HG02852 (cell line): ENCODE data around the gene LILRB3.
A peak's percentile ranks its signal among the peaks of the same experiment; 100 is the strongest.
"Not testable (repeated sequence)": the region's sequence is repeated elsewhere in the genome, so short reads cannot be mapped to it uniquely, and the experiment has no call there.

Experiments
- ATAC-seq: cut with Tn5 transposase; IDR thresholded peaks from one replicate; pipeline ENCODE4 v1.9.1; 2021; ENCODE audit warnings: mild to moderate bottlenecking, moderate library complexity; ENCODE audit not compliant: unreplicated experiment

The LILRB3 gene

DNA sequence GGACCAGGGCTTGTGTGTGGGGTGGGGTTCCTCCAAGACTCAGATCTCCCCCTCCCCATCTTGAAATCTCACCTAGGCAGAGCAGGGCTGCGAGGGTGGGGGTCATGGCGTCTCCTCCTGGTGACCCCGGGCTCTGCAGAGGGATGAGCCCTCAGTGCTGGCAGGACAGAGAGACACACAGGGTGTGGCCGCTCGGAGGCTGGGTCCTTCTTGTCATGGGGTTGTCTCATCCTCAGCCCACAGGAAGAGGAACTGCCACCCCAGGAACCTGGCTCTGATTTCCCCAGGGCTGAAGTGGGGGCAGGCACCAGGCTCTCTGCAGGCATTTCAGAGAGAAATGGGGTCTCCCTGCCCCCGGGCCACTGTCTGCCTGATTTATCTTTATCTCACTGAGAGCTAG is 19.8 kb upstream of the LILRB3 start, which contains the start of gene LILRA6:
TSS of gene LILRA6 (minus strand) at position 145 of the 400 bp plus-strand sequence.
- ATAC-seq, result not testable (repeated sequence)

GRCh38 chr19:54242234-54242633 is 19.4 kb upstream of the LILRB3 start:
- ATAC-seq, result not testable (repeated sequence)

DNA sequence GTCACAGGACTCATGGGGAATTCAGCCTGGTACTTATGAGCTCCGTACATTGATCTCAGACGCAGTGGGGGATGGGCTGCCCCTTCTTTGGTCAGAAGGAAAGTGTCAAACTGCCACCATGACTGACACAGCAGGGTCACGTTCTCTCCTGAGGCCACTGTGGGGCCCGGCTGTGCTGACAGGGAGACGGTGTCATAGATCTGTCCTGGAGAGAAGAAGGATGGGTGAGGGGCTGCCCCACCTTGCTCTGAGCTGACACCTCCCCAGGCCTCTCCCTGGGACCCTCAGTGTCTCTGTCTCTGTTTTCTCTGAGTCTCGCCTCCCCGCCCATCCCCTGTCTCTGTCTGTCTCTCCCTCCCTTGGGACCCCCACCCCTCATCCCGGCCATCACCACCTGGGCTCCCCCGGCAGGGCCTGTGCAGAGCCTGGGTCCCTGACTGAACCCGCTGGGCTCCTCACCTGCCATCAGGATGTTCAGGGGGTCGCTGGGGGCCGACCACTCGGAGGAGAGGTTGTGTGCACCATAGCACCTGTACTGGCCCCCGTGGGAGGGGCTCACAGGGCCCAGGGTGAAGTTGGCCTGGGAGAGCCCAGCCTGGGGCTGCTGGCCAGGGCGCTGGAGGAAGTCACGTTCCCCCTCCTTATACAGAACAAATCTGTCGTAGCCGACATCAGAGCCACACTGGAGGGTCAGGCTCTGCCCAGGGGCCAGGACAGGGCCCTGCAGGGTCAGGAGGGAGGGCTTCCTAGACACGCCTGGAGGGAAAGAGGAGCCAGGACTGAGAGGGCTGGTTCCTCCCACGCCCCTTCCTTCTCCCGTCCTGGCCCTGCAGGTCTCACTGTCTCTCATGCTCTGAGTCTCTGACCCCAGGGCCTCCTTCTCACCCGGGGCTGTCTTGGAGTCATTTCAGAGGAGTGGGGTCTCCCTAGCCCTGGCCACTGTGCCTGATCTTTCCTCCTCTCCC is 17.8 kb upstream of the LILRB3 start:
- not testable (repeated sequence) for ATAC-seq

DNA sequence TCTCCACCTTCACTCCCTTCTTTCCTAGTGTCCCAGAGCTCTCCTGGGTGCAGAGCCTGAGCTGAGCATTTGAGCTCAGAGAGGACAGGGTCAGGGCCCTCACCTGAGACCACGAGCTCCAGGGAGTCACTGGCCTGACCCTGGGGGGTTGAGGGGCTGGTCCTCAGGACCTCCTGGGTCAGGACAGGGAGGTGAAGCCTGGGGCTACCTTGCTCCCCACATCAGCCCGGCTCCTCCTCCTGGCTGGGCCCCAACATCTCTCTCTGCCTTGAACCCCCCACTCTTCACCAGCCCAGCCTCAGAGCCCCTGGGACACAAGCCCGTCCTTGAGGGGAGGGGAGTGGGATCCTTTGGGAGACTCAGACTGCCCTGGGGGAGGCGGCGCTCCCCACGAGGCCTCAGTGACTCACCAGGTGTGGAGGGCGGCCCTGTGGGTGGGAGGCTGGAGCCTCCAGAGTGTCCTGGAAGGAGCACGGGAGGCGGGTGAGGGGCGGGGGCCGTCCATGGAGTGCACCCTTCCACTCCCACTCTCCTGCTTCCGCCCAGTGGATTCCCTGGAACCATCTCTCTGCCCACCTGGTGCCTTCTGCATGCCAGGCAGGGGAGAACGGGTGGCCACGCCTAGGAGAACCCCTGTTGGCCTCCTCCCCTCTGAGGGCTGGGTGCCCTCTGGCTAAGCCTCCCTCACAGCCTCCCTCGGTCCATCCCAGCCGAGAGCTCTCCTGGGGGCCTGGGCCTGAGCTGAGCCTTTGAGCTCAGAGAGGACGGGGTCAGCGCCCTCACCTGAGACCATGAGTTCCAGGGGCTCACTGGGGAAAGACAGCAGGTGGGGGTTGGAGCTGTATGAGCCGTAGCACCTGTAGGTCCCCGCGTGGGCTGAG is 16.9 kb upstream of the LILRB3 start:
- not testable (repeated sequence) for ATAC-seq

GRCh38 chr19:54233941-54234340 is 11.1 kb upstream of the LILRB3 start:
- ATAC-seq, result no peak

DNA sequence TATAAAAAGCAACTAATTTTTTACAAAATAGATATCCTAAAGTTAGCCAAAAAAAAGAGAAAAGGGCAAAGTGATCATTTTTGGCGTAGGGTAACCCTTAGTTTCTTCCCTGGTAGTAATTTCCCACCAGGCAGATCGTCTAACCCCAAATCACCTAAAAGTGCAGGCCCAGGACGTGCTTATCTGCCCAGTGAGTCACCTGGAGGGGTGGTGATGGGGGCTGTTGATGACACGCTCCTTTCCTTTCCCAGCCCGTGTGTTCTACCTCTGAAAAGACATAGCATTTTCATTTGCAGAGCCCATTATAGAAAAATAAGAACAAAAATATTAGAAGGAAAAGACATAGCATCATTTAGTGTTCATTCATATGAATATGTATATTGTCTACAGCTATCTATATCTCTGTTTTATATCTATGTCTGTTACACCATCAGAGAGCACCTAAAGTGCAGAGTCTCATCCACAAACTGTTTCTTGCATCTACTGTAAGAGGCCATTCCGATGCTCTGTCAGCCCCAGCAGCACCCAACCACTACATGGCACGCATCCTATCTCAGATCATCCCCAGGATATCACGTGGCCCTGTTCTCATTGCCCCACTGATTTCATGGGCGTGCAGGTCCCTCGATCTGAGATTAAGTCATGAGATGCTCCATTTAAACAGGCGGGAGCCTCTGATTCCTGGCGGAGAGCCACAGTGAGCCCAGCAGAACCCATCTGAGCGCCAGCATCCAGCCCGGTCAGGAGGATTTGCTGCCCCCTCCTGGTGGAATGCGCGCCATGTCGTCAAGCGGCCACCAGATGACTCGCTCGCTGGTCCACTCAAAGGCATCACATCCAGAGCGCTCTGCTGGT is 8.5 kb upstream of the LILRB3 start:
- peak; percentile 64 for ATAC-seq

- ATAC-seq, result no peak
Measured at GRCh38 chr19:54230031-54230430, 7.2 kb upstream of the LILRB3 start.

DNA sequence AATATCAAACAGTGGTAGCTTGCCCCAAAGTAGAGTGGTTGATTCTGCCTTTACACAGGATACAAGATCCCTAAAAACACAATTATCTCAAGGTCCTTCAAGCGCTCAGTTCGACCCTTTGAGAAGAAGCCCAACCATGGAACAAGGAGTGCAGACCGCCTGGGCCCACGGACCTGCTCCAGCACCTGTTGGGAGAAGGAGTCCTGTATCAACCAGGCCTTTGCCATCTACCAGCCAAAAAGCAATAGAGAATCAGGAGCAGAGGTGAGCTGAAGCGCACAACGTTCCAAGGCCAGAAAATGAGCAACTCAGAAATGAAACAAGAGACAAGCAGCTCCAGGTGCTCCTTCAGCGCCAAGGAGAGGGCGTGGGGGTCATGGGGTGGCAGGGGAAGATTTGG is 6.3 kb upstream of the LILRB3 start:
- ATAC-seq, result no peak

DNA sequence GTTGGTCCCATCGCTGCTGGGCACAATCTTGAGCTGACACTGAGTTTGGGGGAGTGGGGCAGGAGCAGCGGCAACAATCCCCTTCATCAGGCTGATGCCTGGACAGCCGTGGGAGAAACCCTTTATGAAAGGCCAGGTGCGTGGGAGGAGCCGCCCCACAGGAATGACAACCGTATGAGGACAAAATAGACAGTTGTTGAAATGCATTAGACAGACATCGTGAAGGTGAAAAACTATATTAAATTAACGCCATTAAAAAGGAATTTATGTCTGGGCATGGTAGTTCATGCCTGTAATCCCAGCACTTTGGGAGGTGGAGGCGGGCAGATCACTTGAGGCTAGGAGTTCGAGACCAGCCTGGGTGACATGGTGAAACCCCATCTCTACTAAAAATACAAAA is 1.8 kb upstream of the LILRB3 start:
- not testable (repeated sequence) for ATAC-seq

- ATAC-seq, result not testable (repeated sequence)
Measured at GRCh38 chr19:54223937-54224281, 1.1 kb upstream of the LILRB3 start.

GRCh38 chr19:54223277-54223936 is 600 bp upstream of the LILRB3 start:
- ATAC-seq, result not testable (repeated sequence)

DNA sequence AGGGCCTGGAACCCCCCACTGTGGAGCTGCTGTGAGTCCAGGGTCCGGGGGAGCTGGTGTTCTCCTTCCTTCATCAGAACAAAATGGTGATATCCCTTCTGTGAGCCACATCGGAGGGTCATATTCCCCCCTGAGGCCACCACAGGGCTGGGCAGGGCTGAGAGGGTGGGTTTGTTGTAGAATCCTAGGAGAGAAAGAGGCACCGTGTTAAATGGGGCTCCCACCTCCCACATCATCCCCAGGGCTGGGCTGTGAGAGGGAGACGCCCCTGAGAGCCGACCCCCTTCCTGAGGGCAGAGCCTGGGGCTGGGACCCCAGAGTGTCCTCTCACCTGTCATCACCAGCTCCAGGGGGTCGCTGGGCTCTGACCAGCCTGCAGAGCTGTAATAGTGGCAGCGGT is 860 bp downstream of the LILRB3 start:
- not testable (repeated sequence) for ATAC-seq

DNA sequence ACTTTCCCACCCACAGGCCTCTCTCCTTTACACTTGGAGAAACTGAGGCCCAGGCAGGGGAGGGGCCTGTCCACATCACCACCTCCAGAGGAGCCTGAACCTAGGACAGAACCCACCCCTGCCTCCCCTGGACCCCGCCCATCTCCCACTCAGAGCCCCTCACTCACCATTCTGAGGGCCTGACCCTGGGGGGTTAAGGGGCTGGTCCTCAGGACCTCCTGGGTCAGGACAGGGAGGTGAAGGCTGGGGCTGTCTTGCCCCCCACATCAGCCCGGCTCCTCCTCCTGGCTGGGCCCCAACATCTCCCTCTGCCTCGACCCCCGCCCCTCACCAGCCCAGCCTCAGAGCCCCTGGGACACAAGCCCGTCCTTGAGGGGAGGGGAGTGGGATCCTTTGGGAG is 3.1 kb downstream of the LILRB3 start:
- not testable (repeated sequence) for ATAC-seq

GRCh38 chr19:54218960-54219661 is 3.7 kb downstream of the LILRB3 start:
- ATAC-seq, result no peak

DNA sequence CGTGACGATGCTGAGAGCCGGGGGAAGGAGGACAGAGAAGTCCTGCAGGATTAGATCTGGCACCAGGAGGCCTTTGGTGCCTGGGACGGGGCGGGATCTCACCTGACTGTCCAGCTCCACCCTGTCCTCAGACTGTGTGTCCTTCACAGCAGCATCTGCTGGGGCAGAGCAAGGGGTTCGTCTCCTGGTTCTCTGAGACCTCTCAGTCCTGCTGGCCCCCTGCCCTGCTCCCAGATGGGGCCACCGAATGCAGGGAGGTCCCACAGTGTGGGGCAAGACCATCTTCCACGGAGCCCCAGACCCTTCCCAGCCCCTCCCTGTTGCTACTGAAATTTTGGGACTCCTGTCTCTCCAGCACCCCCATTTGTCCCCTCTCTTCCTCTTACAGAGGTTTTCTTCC is 4.5 kb downstream of the LILRB3 start:
- no peak for ATAC-seq

- ATAC-seq, result not testable (repeated sequence)
Measured at GRCh38 chr19:54217517-54218247, 5.1 kb downstream of the LILRB3 start.

DNA sequence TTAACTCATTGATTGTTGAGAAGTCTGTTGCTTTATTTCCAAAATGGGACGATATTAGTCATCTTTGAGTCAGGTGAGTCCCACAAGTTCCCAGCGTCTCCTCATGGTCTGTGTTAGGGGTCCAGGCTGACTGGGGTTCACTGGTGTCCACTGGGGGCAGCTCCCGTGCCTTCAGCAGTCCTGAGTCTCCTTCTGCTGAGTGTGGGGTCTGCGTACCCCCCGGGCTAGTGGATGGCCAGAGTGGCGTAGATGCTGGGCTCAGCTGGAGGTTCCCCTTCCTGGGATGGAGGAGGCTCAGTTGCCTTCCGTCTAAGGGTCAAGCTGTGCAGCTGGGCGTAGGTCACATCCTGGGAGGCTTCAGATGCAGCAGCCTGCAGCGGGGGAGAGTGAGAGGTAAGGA is 5.9 kb downstream of the LILRB3 start:
- ATAC-seq, result no peak

DNA sequence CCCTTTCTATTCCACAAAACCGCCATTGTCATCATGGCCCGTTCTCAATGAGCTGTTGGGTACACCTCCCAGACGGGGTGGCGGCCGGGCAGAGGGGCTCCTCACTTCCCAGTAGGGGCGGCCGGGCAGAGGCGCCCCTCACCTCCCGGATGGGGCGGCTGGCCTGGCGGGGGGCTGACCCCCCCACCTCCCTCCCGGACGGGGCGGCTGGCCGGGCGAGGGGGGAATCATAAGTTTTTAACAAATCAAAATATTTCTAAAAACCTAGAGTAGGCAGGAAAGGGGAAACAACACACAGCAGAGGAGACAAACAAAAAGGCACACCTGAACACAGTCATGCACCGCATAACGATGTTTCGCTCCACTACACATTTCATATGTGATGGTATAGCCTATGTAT is 8.1 kb downstream of the LILRB3 start:
- not testable (repeated sequence) for ATAC-seq

DNA sequence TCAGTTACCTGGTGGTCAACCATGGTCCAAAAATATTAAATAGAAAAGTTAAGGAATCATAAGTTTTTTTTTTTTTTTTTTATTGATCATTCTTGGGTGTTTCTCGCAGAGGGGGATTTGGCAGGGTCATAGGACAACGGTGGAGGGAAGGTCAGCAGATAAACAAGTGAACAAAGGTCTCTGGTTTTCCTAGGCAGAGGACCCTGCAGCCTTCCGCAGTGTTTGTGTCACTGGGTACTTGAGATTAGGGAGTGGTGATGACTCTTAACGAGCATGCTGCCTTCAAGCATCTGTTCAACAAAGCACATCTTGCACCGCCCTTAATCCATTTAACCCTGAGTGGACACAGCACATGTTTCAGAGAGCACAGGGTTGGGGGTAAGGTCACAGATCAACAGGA is 8.6 kb downstream of the LILRB3 start:
- ATAC-seq, result not testable (repeated sequence)
